Nephron progenitor cell (in vitro differentiated cells): ENCODE measurements around the gene REEP1.
"Not testable (repeated sequence)": the region's sequence is repeated elsewhere in the genome, so short reads cannot be mapped to it uniquely, and the experiment has no call there.

Source experiments
- DNase-seq: peaks from one replicate; pipeline ENCODE4 v3.0.0; 2021
- H3K27ac Mint-ChIP-seq: 2 replicates; pipeline ENCODE4 v1.8.0; 2021; ENCODE audit warnings: mild to moderate bottlenecking, moderate library complexity, mixed read lengths
- H3K27me3 Mint-ChIP-seq: 2 replicates; pipeline ENCODE4 v1.8.0; 2021; ENCODE audit warnings: mild to moderate bottlenecking, low read depth, mixed read lengths; ENCODE audit not compliant: poor library complexity
- H3K36me3 Mint-ChIP-seq: 2 replicates; pipeline ENCODE4 v1.8.0; 2021; ENCODE audit warnings: low read depth, mixed read lengths
- H3K4me1 Mint-ChIP-seq: 2 replicates; pipeline ENCODE4 v1.8.0; 2021; ENCODE audit warnings: mixed read lengths
- H3K4me3 Mint-ChIP-seq: 2 replicates; pipeline ENCODE4 v1.8.0; 2021; ENCODE audit warnings: mild to moderate bottlenecking, moderate library complexity, mixed read lengths
- H3K9me3 Mint-ChIP-seq: 2 replicates; pipeline ENCODE4 v1.8.0; 2021; ENCODE audit warnings: mild to moderate bottlenecking, moderate library complexity, mixed read lengths
- TF ChIP-seq, protein P1 (sequence below): fragments of 200-600 bp; sonication (generic); IDR thresholded peaks from 2 replicates; pipeline ENCODE4 v1.5.0; 2021; ENCODE audit warnings: antibody characterized with exemption

Gene REEP1

DNA sequence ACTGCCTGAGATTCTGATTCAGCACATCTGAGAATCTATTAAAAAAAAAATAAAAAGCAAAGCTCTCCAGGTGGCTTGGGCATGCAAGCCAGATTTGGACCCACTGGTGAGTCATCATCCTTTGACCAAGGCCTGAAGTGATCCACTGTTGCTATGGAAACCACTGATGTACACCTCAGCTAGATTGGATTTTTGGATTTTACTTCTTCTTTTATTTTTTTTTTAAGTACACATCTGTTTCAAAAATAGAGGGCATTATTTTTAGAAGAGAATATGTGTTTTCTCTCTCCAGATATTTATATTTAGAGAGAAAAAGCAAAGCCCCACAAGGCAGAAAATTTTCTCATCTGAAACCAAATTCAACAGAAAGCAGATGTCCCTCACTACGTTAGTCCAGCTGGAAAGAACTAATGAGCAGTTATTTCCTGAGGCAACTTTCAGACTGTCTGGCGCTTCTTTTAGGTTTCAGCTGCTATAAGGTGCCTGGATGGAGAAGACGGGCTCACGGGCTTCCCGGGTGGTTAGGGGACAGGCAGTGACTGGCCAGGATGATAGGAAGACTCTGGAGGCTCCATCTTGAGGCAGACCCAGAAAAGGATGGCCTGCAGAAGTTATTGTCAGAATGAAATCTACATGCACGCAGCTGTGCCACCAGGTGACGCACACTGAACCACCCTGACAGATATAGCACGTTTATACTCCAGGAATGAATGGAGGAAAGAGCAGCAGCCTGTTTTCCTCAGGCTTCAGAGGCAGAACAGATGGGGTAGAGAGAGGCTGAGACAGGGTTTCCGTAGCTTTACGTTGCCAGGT is 87.6 kb downstream of the REEP1 start:
- Mint-ChIP-seq H3K27ac (no peak overlapping the region), H3K27me3 (peaks cover 7% of the 10 kb centered on the region), H3K4me1 (peaks cover 5% of the 10 kb centered on the region), H3K36me3 (no peaks in the 10 kb centered on the region), H3K9me3 (no peaks in the 10 kb centered on the region), H3K4me3 (no peak overlapping the region)
- no peak for DNase-seq
- TF ChIP-seq, protein P1, sequence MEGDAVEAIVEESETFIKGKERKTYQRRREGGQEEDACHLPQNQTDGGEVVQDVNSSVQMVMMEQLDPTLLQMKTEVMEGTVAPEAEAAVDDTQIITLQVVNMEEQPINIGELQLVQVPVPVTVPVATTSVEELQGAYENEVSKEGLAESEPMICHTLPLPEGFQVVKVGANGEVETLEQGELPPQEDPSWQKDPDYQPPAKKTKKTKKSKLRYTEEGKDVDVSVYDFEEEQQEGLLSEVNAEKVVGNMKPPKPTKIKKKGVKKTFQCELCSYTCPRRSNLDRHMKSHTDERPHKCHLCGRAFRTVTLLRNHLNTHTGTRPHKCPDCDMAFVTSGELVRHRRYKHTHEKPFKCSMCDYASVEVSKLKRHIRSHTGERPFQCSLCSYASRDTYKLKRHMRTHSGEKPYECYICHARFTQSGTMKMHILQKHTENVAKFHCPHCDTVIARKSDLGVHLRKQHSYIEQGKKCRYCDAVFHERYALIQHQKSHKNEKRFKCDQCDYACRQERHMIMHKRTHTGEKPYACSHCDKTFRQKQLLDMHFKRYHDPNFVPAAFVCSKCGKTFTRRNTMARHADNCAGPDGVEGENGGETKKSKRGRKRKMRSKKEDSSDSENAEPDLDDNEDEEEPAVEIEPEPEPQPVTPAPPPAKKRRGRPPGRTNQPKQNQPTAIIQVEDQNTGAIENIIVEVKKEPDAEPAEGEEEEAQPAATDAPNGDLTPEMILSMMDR, result no peak

DNA sequence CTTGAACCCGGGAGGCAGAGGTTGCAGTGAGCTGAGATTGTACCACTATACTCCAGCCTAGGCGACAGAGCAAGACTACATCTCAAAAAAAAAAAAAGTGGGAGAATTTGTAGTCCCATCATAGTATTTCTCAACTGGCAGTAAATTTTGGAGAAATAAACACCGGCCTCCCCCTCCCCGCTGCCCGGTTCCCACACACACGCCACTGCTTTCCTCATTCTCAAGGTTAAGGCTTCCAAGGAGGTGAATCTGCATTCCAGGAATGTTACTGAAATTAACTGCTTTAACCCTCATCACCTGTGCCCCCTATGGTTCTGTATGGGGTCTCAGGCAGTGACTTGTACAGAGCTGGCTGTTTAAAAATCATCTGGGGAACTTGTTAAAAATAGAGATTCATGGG is 88.2 kb downstream of the REEP1 start:
- Mint-ChIP-seq H3K4me3 (no peak overlapping the region), H3K4me1 (peaks cover 5% of the 10 kb centered on the region), H3K27me3 (peaks cover 6% of the 10 kb centered on the region), H3K27ac (peak overlapping the region; percentile 33), H3K9me3 (no peaks in the 10 kb centered on the region), H3K36me3 (no peaks in the 10 kb centered on the region)
- DNase-seq, result no peak
- TF ChIP-seq, protein P1, result no peak

DNA sequence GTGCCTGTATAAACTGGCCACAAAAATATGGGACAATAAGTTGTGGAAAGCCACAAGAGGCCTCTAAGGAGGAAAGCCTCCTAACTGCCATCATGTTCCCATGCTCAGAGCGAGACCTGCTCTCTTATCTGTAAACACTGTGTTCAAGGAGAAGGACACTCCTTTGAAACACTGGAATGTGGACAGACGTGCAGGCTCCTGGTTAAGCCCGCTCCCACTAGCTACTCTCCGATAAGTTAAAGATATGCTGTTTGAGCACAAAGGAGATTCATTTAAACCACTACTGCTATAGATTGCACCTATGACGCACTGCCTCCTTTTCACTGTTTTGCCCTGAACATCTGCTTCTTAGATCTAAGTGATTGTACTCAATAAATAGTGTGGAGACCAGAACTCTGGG is 92.2 kb downstream of the REEP1 start:
- H3K9me3 Mint-ChIP-seq, H3K4me3 Mint-ChIP-seq, H3K4me1 Mint-ChIP-seq, H3K27ac Mint-ChIP-seq, DNase-seq, H3K27me3 Mint-ChIP-seq, H3K36me3 Mint-ChIP-seq: not testable (repeated sequence)

DNA sequence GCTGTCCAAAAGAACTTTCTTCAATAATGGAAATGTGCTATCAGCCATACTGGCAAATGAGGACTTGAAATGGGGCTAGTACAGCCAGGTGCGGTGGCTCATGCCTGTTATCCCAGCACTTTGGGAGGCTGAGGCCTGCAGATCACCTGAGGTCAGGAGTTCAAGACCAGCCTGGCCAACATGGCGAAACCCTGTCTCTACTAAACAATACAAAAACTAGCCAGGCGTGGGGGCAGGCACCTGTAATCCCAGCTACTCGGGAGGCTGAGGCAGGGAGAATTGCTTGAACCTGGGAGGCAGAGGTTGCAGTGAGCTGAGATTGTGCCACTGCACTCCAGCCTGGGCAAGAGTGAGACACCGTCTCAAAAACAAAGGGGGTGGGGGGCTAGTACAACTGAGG is 92.6 kb downstream of the REEP1 start:
- not testable (repeated sequence) for DNase-seq, H3K4me1 Mint-ChIP-seq, H3K4me3 Mint-ChIP-seq

DNA sequence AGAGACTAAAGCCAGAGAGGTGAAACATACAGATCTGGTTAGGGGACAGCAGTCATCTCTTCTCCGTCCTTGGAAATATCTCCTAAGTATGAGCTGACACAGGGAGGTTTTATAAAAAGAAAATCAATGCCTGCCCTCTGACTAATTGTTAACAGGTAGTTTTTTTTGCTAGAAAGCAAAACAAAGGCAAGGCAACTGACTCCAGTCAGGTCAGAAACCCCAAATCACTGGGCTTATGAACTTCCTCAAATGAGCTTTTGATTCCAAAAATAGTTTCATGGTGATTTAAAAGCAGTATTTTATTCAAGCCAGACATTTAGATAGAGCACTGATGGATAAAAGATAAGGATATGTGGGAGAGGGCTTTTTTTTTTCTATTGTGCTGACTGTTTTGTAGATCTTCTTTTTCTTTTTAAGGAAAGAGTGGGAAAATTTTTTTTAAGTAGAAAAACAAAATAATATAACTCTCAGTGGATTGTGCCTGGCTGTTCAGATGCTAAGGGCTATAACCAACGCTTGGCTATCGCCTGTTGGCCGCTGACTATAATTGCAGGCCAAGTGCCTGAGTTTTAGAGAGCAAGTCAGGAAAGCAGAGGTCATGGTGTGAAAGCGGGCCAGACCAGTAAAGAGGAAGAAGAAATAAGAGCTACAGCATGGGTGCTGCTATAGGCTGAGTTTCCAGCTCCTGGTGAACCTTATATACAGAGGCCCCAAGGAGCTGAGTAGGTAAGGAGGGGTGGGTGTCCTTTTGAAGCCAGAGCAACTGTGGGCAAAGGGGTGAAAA is 93.3 kb downstream of the REEP1 start:
- Mint-ChIP-seq H3K4me1 (peaks cover 2% of the 10 kb centered on the region), H3K36me3 (no peaks in the 10 kb centered on the region), H3K27me3 (peaks cover 9% of the 10 kb centered on the region), H3K4me3 (no peak overlapping the region), H3K9me3 (no peaks in the 10 kb centered on the region), H3K27ac (no peak overlapping the region)
- no peak for DNase-seq
- TF ChIP-seq, protein P1, result no peak

More for the DNA sequence above, 92.6 kb downstream of the REEP1 start:
- not testable (repeated sequence) for H3K27me3 Mint-ChIP-seq, H3K27ac Mint-ChIP-seq, H3K36me3 Mint-ChIP-seq, H3K9me3 Mint-ChIP-seq

DNA sequence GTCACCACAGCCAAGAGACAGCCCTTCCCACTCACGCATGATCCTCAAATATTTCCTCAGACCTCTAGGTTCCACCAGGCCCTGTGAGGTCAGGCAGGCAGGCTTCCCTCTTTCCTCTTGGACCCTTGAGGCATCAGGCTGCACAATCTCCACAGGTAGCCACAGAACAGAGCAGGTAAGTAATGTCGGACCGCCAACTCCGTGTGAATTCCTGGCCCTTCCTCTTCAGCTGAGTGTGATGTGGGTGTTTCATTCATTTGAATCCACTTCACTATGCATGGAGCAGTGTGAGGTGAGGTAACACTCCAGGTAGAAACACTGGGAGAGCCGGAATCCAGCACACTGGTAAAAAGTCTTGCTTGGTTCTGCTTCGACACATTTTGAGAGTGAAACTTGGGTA is 94.2 kb downstream of the REEP1 start:
- TF ChIP-seq, protein P1, result no peak
- no peak overlapping the region for H3K4me3 Mint-ChIP-seq
- no peak overlapping the region for H3K27ac Mint-ChIP-seq
- no peak for DNase-seq
- H3K27me3 Mint-ChIP-seq, result peaks cover 9% of the 10 kb centered on the region
- H3K9me3 Mint-ChIP-seq, result no peaks in the 10 kb centered on the region
- no peaks in the 10 kb centered on the region for H3K36me3 Mint-ChIP-seq
- no peaks in the 10 kb centered on the region for H3K4me1 Mint-ChIP-seq
